WTC11 (cell line): ENCODE measurements around the gene CRYBA4. TPM values are rescaled to one million over a fixed set of nuclear protein-coding genes. Genes with fewer than 3 reads are reported as not detected.
A peak's percentile ranks its signal among the peaks of the same experiment; 100 is the strongest.

Experiments used
- ATAC-seq: fragments of 200-7000 bp; cut with Tn5 transposase; 2 replicates; pipeline ENCODE4 v1.10.0; 2021; ENCODE audit warnings: mild to moderate bottlenecking, moderate library complexity
- CTCF ChIA-PET: fragments of 300-600 bp; sonication (Branson Sonifier 250); formaldehyde crosslinking; loops from one replicate; lab custom pipeline; 2021; ENCODE audit warnings: antibody characterized with exemption; lab: Charles Lee
- POLR2A ChIA-PET: fragments of 350-600 bp; sonication (Branson Sonifier 250); formaldehyde crosslinking; loops from one replicate; lab custom pipeline; 2021; ENCODE audit warnings: antibody characterized with exemption; lab: Charles Lee
- DNase-seq: peaks from one replicate; pipeline ENCODE4 v3.0.0; 2021; ENCODE audit warnings: low spot score
- H3K27ac Mint-ChIP-seq: 2 replicates; pipeline ENCODE4 v1.8.0; 2021; ENCODE audit warnings: mixed read lengths
- H3K27me3 Mint-ChIP-seq: 2 replicates; pipeline ENCODE4 v1.8.0; 2021; ENCODE audit warnings: low read depth, mild to moderate bottlenecking, moderate library complexity, mixed read lengths
- H3K36me3 Mint-ChIP-seq: 2 replicates; pipeline ENCODE4 v1.8.0; 2021; ENCODE audit warnings: mixed read lengths
- H3K4me1 Mint-ChIP-seq: 2 replicates; pipeline ENCODE4 v1.8.0; 2022; ENCODE audit warnings: mixed read lengths
- H3K4me3 Mint-ChIP-seq: 2 replicates; pipeline ENCODE4 v1.8.0; 2021; ENCODE audit warnings: mild to moderate bottlenecking, moderate library complexity, mixed read lengths
- H3K9me3 Mint-ChIP-seq: 2 replicates; pipeline ENCODE4 v1.8.0; 2021; ENCODE audit warnings: mixed read lengths
- CREM ChIP-seq: sonication (generic); formaldehyde crosslinking; IDR thresholded peaks from 2 replicates; pipeline ENCODE4 v1.8.1; 2022; ENCODE audit warnings: mild to moderate bottlenecking, missing genetic modification reagents, moderate library complexity
- ESRRA ChIP-seq: sonication (generic); formaldehyde crosslinking; IDR thresholded peaks from 2 replicates; pipeline ENCODE4 v1.8.1; 2022; ENCODE audit warnings: mild to moderate bottlenecking, missing genetic modification reagents, borderline replicate concordance
- FOXJ3 ChIP-seq: sonication (generic); formaldehyde crosslinking; IDR thresholded peaks from 2 replicates; pipeline ENCODE4 v1.9.0; 2021; ENCODE audit warnings: missing genetic modification reagents, mild to moderate bottlenecking, borderline replicate concordance
- JUN ChIP-seq: sonication (generic); formaldehyde crosslinking; IDR thresholded peaks from 2 replicates; pipeline ENCODE4 v1.8.0; 2023; ENCODE audit warnings: mild to moderate bottlenecking, missing genetic modification reagents
- NFYB ChIP-seq: sonication (generic); formaldehyde crosslinking; conservative IDR thresholded peaks from 2 replicates; pipeline ENCODE4 v1.8.0; 2022; ENCODE audit warnings: low read depth, missing genetic modification reagents
- RORB ChIP-seq: fragments of 250-450 bp; sonication (Bioruptor Pico); IDR thresholded peaks from 2 replicates; pipeline ENCODE4 v1.9.0; 2021; ENCODE audit warnings: mild to moderate bottlenecking
- SMAD3 ChIP-seq: sonication (generic); formaldehyde crosslinking; IDR thresholded peaks from 2 replicates; pipeline ENCODE4 v1.8.0; 2022; ENCODE audit warnings: missing genetic modification reagents, mild to moderate bottlenecking, borderline replicate concordance
- SP1 ChIP-seq: sonication (generic); formaldehyde crosslinking; conservative IDR thresholded peaks from 2 replicates; pipeline ENCODE4 v1.8.1; 2022; ENCODE audit warnings: missing genetic modification reagents
- ZNF396 ChIP-seq: fragments of 250-450 bp; sonication (Bioruptor Pico); IDR thresholded peaks from 2 replicates; pipeline ENCODE4 v1.8.0; 2021; ENCODE audit warnings: mild to moderate bottlenecking, moderate library complexity, borderline replicate concordance
- total RNA-seq: library from RNA; stranded (reverse); gene quantifications from 3 replicates; pipeline ENCODE4 v1.2.3, GENCODE V29; 2021
- TF ChIP-seq, protein P1 (sequence below): sonication (generic); formaldehyde crosslinking; IDR thresholded peaks from 2 replicates; pipeline ENCODE4 v1.8.1; 2022; ENCODE audit warnings: mild to moderate bottlenecking, missing genetic modification reagents, moderate library complexity, borderline replicate concordance
- TF ChIP-seq, protein P2 (sequence below): fragments of 250-450 bp; sonication (Bioruptor Pico); IDR thresholded peaks from 2 replicates; pipeline ENCODE4 v1.9.0; 2021; ENCODE audit warnings: moderate library complexity, mild to moderate bottlenecking, inconsistent platforms, borderline replicate concordance
- TF ChIP-seq, protein P3 (sequence below): fragments of 250-450 bp; sonication (Bioruptor Pico); conservative IDR thresholded peaks from 2 replicates; pipeline ENCODE4 v1.9.0; 2021; ENCODE audit warnings: mild to moderate bottlenecking
- TF ChIP-seq, protein P4 (sequence below): sonication (generic); formaldehyde crosslinking; IDR thresholded peaks from 2 replicates; pipeline ENCODE4 v1.8.0; 2023; ENCODE audit warnings: mild to moderate bottlenecking, missing genetic modification reagents
- TF ChIP-seq, protein P5 (sequence below): sonication (generic); formaldehyde crosslinking; IDR thresholded peaks from 2 replicates; pipeline ENCODE4 v1.8.1; 2023; ENCODE audit warnings: mild to moderate bottlenecking, missing genetic modification reagents
- TF ChIP-seq, protein P6 (sequence below): fragments of 200-600 bp; IDR thresholded peaks from 2 replicates; pipeline ENCODE4 v1.8.0; 2022; ENCODE audit warnings: antibody characterized with exemption

CRYBA4 gene
- total RNA-seq, 1 experiment from 2014 or later = 0.81 TPM

DNA sequence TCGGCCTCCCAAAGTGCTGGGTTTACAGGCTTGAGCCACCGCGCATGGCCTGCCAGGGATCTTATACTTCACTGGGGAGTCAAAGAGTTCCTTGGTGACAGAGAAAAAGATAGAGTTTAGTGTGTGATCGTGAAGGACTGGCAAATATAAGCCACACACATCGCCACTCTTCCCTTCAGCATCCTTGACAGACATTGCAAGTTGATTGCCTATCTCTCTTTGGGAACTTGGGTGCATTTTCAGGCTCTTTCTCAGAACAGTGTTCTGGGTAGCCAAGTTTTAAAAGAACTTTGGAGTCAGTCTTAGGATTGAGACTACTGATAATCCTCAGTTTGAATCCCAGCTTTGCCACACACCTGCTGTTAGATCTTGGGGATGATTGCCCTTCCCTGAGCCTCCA, 55.5 kb downstream of the CRYBA4 start (continued):
- TF ChIP-seq, protein P1, sequence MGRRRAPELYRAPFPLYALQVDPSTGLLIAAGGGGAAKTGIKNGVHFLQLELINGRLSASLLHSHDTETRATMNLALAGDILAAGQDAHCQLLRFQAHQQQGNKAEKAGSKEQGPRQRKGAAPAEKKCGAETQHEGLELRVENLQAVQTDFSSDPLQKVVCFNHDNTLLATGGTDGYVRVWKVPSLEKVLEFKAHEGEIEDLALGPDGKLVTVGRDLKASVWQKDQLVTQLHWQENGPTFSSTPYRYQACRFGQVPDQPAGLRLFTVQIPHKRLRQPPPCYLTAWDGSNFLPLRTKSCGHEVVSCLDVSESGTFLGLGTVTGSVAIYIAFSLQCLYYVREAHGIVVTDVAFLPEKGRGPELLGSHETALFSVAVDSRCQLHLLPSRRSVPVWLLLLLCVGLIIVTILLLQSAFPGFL (CRISPR knock-in tag) = no peak
- TF ChIP-seq NFYB (no peak), CREM (no peak), ESRRA (CRISPR knock-in tag) (no peak), ZNF396 (no peak)
- TF ChIP-seq, protein P2, sequence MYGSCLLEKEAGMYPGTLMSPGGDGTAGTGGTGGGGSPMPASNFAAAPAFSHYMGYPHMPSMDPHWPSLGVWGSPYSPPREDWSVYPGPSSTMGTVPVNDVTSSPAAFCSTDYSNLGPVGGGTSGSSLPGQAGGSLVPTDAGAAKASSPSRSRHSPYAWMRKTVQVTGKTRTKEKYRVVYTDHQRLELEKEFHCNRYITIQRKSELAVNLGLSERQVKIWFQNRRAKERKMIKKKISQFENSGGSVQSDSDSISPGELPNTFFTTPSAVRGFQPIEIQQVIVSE (CRISPR knock-in tag) = no peak
- TF ChIP-seq, protein P3, sequence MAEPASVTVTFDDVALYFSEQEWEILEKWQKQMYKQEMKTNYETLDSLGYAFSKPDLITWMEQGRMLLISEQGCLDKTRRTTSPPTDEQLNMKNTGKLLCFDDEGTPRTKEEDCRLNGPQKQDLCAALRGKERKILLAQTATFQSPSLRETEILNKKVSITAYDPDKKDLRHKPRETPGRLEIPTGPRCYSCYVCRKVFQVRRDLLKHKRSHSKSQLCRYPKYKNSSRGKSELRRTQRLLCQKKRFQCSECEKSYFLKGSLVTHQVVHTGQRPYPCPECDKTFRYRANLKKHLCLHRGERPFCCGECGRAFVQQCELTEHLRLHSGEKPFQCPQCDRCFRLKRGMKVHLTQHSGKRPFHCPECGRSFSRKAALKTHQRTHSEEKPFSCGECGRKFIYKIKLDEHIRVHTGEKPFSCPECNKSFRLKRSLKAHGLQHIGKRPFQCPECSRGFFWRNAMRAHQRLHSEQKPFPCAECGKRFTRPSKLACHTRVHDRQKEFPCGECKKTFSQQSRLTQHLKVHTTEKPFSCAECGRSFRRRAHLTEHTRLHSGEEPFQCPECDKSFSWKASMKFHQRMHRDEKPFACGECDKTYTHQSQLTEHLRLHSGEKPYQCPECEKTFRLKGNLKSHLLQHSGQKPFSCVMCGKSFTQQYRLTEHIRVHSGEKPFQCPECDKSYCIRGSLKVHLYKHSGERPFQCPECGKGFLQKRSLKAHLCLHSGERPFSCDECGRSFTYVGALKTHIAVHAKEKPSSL (CRISPR knock-in tag) = no peak
- TF ChIP-seq, all 79 proteins: peak for 0

DNA sequence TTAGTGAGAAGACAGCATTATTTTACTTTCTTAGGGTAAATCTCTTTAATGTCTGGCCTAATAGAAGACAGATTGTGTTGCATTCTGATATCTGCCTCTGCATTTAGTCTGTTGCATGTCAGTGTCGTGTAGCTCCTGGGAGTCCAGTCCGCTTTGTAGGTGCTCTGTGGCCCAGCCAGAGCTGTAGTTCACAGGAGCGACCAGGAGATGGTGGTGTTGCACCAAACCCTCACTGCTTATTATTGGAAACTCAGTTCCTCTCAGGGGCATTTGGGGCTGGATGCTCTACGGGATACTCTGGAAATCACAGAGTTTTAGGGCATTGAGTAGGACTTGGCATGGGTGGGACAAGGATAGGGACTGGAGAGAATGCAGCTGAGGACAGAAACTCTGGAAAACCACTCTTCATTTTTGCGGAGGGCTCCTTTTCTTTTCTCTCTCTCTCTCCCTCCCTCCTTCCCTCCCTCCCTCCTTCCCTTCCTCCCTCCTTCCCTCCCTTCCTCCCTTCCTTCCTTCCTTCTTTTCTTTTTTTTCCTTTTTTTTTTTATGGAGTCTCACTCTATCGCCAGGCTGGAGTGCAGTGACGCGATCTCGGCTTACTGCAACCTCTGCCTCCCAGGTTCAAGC, 57.4 kb downstream of the CRYBA4 start:
- Mint-ChIP-seq H3K36me3 (peaks cover 20% of the 10 kb centered on the region), H3K9me3 (0 out of 2 replicates have a peak, but pooled peaks cover 6% of the 10 kb centered on the region), H3K27ac (no peak overlapping the region; the same call in 1 of the 2 replicates), H3K4me3 (no peak overlapping the region), H3K27me3 (no peaks in the 10 kb centered on the region), H3K4me1 (peaks cover 56% of the 10 kb centered on the region)
- DNase-seq (peak; percentile 89), ATAC-seq (peak; percentile 77)
- CTCF ChIA-PET = interaction anchor here (0.6 to 1.8 kb wide), 47 partner anchors 10 to 1288 kb away, joined by 3 to 19 read pairs (median 4); partner anchors contain the start of genes HPS4 and SRRD
- no peak for TF ChIP-seq JUN (CRISPR knock-in tag)
- TF ChIP-seq, protein P4, sequence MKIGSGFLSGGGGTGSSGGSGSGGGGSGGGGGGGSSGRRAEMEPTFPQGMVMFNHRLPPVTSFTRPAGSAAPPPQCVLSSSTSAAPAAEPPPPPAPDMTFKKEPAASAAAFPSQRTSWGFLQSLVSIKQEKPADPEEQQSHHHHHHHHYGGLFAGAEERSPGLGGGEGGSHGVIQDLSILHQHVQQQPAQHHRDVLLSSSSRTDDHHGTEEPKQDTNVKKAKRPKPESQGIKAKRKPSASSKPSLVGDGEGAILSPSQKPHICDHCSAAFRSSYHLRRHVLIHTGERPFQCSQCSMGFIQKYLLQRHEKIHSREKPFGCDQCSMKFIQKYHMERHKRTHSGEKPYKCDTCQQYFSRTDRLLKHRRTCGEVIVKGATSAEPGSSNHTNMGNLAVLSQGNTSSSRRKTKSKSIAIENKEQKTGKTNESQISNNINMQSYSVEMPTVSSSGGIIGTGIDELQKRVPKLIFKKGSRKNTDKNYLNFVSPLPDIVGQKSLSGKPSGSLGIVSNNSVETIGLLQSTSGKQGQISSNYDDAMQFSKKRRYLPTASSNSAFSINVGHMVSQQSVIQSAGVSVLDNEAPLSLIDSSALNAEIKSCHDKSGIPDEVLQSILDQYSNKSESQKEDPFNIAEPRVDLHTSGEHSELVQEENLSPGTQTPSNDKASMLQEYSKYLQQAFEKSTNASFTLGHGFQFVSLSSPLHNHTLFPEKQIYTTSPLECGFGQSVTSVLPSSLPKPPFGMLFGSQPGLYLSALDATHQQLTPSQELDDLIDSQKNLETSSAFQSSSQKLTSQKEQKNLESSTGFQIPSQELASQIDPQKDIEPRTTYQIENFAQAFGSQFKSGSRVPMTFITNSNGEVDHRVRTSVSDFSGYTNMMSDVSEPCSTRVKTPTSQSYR (CRISPR knock-in tag) = no peak
- TF ChIP-seq FOXJ3 = no peak
- TF ChIP-seq SMAD3 (CRISPR knock-in tag) = no peak
- TF ChIP-seq, protein P5, sequence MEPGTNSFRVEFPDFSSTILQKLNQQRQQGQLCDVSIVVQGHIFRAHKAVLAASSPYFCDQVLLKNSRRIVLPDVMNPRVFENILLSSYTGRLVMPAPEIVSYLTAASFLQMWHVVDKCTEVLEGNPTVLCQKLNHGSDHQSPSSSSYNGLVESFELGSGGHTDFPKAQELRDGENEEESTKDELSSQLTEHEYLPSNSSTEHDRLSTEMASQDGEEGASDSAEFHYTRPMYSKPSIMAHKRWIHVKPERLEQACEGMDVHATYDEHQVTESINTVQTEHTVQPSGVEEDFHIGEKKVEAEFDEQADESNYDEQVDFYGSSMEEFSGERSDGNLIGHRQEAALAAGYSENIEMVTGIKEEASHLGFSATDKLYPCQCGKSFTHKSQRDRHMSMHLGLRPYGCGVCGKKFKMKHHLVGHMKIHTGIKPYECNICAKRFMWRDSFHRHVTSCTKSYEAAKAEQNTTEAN (CRISPR knock-in tag) = no peak
- TF ChIP-seq, protein P6, sequence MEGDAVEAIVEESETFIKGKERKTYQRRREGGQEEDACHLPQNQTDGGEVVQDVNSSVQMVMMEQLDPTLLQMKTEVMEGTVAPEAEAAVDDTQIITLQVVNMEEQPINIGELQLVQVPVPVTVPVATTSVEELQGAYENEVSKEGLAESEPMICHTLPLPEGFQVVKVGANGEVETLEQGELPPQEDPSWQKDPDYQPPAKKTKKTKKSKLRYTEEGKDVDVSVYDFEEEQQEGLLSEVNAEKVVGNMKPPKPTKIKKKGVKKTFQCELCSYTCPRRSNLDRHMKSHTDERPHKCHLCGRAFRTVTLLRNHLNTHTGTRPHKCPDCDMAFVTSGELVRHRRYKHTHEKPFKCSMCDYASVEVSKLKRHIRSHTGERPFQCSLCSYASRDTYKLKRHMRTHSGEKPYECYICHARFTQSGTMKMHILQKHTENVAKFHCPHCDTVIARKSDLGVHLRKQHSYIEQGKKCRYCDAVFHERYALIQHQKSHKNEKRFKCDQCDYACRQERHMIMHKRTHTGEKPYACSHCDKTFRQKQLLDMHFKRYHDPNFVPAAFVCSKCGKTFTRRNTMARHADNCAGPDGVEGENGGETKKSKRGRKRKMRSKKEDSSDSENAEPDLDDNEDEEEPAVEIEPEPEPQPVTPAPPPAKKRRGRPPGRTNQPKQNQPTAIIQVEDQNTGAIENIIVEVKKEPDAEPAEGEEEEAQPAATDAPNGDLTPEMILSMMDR = peak; percentile 86
- no peak for TF ChIP-seq SP1
- TF ChIP-seq RORB (CRISPR knock-in tag) = no peak
- POLR2A ChIA-PET = interaction anchor here (1.0 to 1.2 kb wide), 2 partner anchors 72 to 75 kb away, joined by 3 to 4 read pairs; no protein-coding TSS in a partner anchor

Other genes starting within 250 kb of the CRYBA4 start
- 7.1 to 8.1 TPM (median 8.0 TPM) in 3 replicates for gene ASPHD2, start 192.7 kb upstream of the CRYBA4 start, total RNA-seq
- 41.1 to 48.1 TPM (median 42.7 TPM) in 3 replicates for gene HPS4, start 138.2 kb upstream of the CRYBA4 start, total RNA-seq
- gene SRRD, start 138.1 kb upstream of the CRYBA4 start, total RNA-seq = 20.0 to 25.1 TPM (median 22.9 TPM) in 3 replicates
- 24.6 to 26.9 TPM (median 25.7 TPM) in 3 replicates for gene TFIP11, start 109.5 kb upstream of the CRYBA4 start, total RNA-seq
- gene TPST2, start 31.8 kb upstream of the CRYBA4 start, total RNA-seq = 57.6 to 84.2 TPM (median 75.0 TPM) in 3 replicates
- gene CRYBB1, start 3.9 kb upstream of the CRYBA4 start, total RNA-seq = 4.0 to 5.1 TPM (median 4.6 TPM) in 3 replicates
- gene MIAT, start 35.6 kb downstream of the CRYBA4 start, total RNA-seq = 50.7 to 61.6 TPM (median 58.2 TPM) in 3 replicates